Left ventricle myocardium inferior (tissue), 1 donor: ENCODE results near the gene CSPG5. TPM values are rescaled to one million over a fixed set of nuclear protein-coding genes. Genes with fewer than 3 reads are reported as not detected.

ENCODE experiments used
- DNase-seq: peaks from one replicate; pipeline ENCODE4 v3.0.0-alpha.2; 2020
- H3K27ac ChIP-seq: fragments of 200-600 bp; replicated peaks from 2 replicates; pipeline ENCODE4 v1.8.0; 2021
- H3K27me3 ChIP-seq: fragments of 200-600 bp; 2 replicates; pipeline ENCODE4 v1.8.0; 2021; ENCODE audit warnings: low read depth
- H3K36me3 ChIP-seq: fragments of 200-600 bp; 2 replicates; pipeline ENCODE4 v1.8.0; 2021
- H3K4me1 ChIP-seq: fragments of 200-600 bp; 2 replicates; pipeline ENCODE4 v1.8.0; 2021
- H3K4me3 ChIP-seq: fragments of 200-600 bp; 2 replicates; pipeline ENCODE4 v1.8.0; 2021; ENCODE audit warnings: mild to moderate bottlenecking, moderate library complexity
- H3K9me3 ChIP-seq: fragments of 200-600 bp; replicated peaks from 2 replicates; pipeline ENCODE4 v1.8.0; 2021
- intact Hi-C: fragments of 100-400 bp; cut with micrococcal nuclease; formaldehyde crosslinking; loops from one replicate; pipeline ENCODE4 v1.11.0; 2022
- total RNA-seq: library from RNA; stranded (reverse); fragmentation: NEBNext Ultra II Directional; extraction: Animal tissue kit (Norgen Biotek cat#: 25700); gene quantifications from one replicate; pipeline ENCODE4 v1.2.1, GENCODE V29; 2021
- TF ChIP-seq, protein P1 (sequence below): fragments of 200-600 bp; IDR thresholded peaks from 2 replicates; pipeline ENCODE4 v1.8.0; 2021; ENCODE audit warnings: antibody characterized with exemption, mild to moderate bottlenecking, borderline replicate concordance
- donor health status: DM: no; HTN: yes; CAD: no; lungs with severe emphysema.

The CSPG5 gene
- total RNA-seq, 1 donor from 2014 or later, result 0.22 TPM

DNA sequence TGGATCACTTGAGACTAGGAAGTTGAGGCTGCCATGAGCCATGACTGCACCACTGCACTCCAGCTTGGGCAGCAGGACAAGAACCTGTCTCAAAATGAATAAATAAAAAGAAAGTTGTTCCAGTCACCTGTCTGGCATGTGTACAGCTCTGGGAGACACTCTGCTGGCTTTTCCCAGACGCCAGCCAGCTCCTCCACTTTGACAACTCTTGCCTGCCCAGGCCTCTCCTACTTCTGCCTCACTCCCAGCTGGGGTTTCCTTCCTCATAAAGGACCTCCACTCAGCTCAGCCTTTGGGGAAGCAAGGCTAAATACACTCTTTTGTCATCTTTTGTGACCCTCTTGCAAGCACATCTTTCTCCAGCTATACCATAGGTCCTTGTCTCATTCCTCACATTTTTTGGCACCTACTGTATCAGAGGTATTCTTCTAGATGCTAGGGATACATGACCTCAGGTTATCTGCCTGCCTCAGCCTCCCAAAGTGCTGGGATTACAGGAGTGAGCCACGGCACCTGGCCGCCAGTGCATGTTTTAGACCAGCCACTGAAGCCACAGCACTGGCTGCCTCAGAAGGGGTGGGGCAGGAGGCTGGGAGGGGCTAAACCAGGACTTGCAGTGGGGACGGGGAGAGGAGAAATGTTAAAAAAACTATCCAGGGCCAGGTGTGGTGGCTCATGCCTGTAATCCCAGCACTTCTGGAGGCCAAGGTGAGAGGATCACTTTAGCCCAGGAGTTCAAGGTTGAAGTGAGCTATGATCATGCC, 55.2 kb downstream of the CSPG5 start:
- DNase-seq, result no peak
- no peaks in the 10 kb centered on the region for H3K36me3 ChIP-seq
- H3K27ac ChIP-seq, result no peak overlapping the region
- H3K4me3 ChIP-seq, result no peak overlapping the region
- H3K27me3 ChIP-seq, result no peaks in the 10 kb centered on the region
- H3K9me3 ChIP-seq, result peaks cover 10% of the 10 kb centered on the region
- peaks cover 4% of the 10 kb centered on the region for H3K4me1 ChIP-seq
- TF ChIP-seq, protein P1, sequence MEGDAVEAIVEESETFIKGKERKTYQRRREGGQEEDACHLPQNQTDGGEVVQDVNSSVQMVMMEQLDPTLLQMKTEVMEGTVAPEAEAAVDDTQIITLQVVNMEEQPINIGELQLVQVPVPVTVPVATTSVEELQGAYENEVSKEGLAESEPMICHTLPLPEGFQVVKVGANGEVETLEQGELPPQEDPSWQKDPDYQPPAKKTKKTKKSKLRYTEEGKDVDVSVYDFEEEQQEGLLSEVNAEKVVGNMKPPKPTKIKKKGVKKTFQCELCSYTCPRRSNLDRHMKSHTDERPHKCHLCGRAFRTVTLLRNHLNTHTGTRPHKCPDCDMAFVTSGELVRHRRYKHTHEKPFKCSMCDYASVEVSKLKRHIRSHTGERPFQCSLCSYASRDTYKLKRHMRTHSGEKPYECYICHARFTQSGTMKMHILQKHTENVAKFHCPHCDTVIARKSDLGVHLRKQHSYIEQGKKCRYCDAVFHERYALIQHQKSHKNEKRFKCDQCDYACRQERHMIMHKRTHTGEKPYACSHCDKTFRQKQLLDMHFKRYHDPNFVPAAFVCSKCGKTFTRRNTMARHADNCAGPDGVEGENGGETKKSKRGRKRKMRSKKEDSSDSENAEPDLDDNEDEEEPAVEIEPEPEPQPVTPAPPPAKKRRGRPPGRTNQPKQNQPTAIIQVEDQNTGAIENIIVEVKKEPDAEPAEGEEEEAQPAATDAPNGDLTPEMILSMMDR, result no peak
- intact Hi-C loops, result loop anchor here (5.0 kb wide), 1 partner anchor 264 kb away; no protein-coding TSS in a partner anchor

DNA sequence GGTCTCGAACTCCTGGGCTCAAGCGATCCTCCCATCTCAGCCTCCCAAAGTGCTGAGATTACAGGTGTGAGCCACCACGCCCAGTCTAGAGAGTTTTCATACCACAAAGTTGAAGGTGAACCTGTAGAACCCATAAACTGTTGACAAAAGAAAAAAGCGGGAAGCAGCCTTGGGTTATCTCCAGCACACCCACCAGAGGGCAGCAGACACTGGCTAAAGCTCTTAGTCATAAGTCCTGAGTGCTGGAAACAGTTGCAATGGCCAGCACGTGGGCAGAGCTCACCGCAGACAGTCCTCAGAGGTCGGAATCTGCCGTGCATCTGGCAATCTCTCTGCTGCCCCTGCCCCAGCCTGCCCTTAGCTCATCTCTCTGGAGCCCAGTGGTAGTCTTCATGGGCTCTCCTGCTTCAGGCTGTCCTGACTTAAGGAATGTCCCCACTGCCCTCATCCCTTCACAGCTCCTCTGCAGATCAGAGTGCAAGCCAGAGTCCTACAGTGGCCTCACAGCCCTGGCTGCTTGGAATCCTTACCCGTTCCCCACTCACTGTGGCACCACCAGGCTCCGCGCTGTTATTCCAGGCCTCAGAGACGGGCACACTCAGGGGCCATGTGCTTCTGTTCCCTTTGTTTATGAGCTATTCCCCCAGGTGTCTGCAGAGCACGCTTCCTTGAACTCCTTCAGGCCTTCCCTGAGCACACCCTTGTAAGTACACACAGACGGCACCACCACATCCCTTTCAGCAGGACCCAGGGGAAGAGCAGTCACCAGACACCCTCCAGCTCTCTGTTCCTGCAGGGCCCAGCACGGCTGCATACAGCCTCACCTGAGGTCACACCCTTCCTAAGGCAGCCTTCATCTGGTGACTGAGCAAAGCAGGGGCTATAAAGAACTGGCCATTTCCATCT, 56.3 kb downstream of the CSPG5 start:
- TF ChIP-seq, protein P1, result peak; percentile 89
- Histone ChIP-seq H3K36me3 (no peaks in the 10 kb centered on the region), H3K4me3 (no peak overlapping the region), H3K9me3 (no peaks in the 10 kb centered on the region), H3K27ac (no peak overlapping the region), H3K4me1 (peaks cover 4% of the 10 kb centered on the region), H3K27me3 (no peaks in the 10 kb centered on the region)
- peak; percentile 73 for DNase-seq
- intact Hi-C loops, result loop anchor here (5.0 kb wide), 1 partner anchor 265 kb away; no protein-coding TSS in a partner anchor

DNA sequence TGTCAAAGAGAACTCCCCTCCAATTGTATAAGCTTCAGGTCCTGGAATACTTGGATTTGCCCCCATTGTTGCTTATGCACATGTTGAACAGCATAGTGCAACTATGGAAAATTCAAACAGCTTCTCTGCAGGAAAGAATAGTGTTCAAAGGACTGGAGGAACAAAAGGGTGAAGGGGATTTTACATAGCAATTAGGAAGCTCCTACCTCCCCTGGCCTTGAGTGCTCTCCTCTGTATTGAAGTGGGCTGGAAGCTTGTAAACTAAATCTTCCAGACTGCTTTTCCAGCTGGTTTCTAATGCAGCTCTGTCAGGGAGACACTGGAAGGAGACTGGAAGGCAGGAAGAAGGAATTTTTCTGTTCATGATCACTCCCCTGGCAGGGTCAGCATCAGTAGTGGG, 57.9 kb downstream of the CSPG5 start:
- intact Hi-C loops, result loop anchor here (5.0 kb wide), 1 partner anchor 267 kb away; no protein-coding TSS in a partner anchor
- TF ChIP-seq, protein P1, result no peak

DNA sequence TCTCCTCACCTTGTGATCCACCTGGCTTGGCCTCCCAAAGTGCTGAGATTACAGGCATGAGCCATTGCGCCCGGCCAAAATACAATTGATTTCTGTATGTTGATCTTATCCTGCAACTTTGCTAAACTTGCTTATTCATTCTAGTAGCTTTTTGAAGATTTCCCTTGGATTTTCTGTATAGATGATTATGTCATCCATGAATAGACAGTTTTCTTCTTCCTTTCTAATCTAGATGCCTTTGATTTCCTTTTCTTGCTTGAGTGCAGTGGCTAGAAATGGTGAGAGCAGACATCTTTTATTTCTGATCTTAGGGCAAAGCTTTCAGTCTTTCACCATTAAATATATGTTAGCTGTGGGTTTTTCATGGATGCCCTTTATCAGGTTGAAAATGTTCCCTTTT, 60.7 kb downstream of the CSPG5 start:
- DNase-seq, result no peak
- H3K27ac ChIP-seq, result no peak overlapping the region
- H3K36me3 ChIP-seq, result no peaks in the 10 kb centered on the region
- no peak overlapping the region for H3K4me3 ChIP-seq
- no peaks in the 10 kb centered on the region for H3K27me3 ChIP-seq
- no peaks in the 10 kb centered on the region for H3K9me3 ChIP-seq
- H3K4me1 ChIP-seq, result peaks cover 7% of the 10 kb centered on the region
- TF ChIP-seq, protein P1, result no peak
- intact Hi-C loops, result no loop called here

More for the DNA sequence above, 57.9 kb downstream of the CSPG5 start:
- no peaks in the 10 kb centered on the region for H3K9me3 ChIP-seq
- H3K36me3 ChIP-seq, result no peaks in the 10 kb centered on the region
- DNase-seq, result no peak
- peaks cover 4% of the 10 kb centered on the region for H3K4me1 ChIP-seq
- no peak overlapping the region for H3K4me3 ChIP-seq
- H3K27ac ChIP-seq, result no peak overlapping the region
- H3K27me3 ChIP-seq, result no peaks in the 10 kb centered on the region

DNA sequence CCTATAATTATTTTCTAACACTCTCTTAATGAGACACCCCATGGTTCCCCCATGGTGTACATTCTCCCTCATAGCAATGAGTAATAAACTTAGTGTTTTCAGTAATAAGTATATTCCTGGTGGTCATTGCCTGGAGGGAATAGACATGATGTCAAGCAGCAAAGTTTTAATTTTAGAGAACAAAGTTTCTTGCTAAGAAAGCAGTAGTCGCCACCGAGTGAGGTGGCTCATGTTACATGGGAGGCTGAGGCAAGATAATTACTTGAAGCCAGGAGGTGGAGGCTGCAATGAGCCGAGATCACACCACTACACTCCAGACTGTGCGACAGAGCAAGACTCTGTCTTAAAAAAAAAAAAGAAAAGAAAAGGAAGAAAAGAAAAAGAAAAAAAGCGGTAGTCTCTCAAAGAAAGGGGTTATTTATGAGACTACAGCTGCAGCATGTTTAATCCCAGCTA, 62.8 kb downstream of the CSPG5 start:
- no peaks in the 10 kb centered on the region for H3K27me3 ChIP-seq
- TF ChIP-seq, protein P1, result no peak
- intact Hi-C loops, result no loop called here
- peaks cover 17% of the 10 kb centered on the region for H3K4me1 ChIP-seq
- H3K27ac ChIP-seq, result no peak overlapping the region
- H3K9me3 ChIP-seq, result no peaks in the 10 kb centered on the region
- H3K36me3 ChIP-seq, result no peaks in the 10 kb centered on the region
- H3K4me3 ChIP-seq, result no peak overlapping the region
- no peak for DNase-seq
